ENCODE data around the gene IDI2. TPM values are rescaled to one million over a fixed set of nuclear protein-coding genes. Genes with fewer than 3 reads are reported as not detected.

Gene IDI2
- polyA plus RNA-seq, 3 donors: not detected

- intact Hi-C loops (cut with micrococcal nuclease): no loop called here
- Histone ChIP-seq H3K27me3 (ENCODE audit: control insufficient read depth in 2 of 2, insufficient read depth in 2 of 2, low read length in 2 of 2) (no peaks in the 10 kb centered on the region), H3K4me2 (replicated peaks; ENCODE audit: extremely low read depth, low read length, poor library complexity, severe bottlenecking) (no peak overlapping the region), H3K36me3 (replicated peaks in 1 of 2; ENCODE audit: control insufficient read depth in 1 of 2, insufficient read depth in 2 of 2, low read length in 2 of 2) (peaks cover 0 to 6% of the 10 kb centered on the region in 2 donors), H4K20me1 (ENCODE audit: insufficient read depth, low read length) (no peaks in the 10 kb centered on the region), H3K4me1 (ENCODE audit: control insufficient read depth in 1 of 2, insufficient read depth in 2 of 2, low read length in 2 of 2) (peaks cover 5 to 9% of the 10 kb centered on the region in 2 donors), H2AFZ (ENCODE audit: insufficient read depth, low read depth, low read length, poor library complexity, severe bottlenecking) (no peak overlapping the region), H3K9ac (ENCODE audit: insufficient read depth, low read length, poor library complexity, severe bottlenecking) (no peak overlapping the region), H3K4me3 (replicated peaks in 1 of 3; ENCODE audit: low read depth in 2 of 3, low read length in 3 of 3) (no peak overlapping the region), H3K27ac (ENCODE audit: low read depth in 1 of 2, low read length in 2 of 2) (no peak overlapping the region), H3K9me3 (replicated peaks in 1 of 2; ENCODE audit: control insufficient read depth in 1 of 2, insufficient read depth in 1 of 2, low read length in 2 of 2) (peaks cover 36 to 48% of the 10 kb centered on the region in 2 donors), H3K79me2 (ENCODE audit: insufficient read depth, low read length) (no peaks in the 10 kb centered on the region)
- Mint-ChIP-seq H3K27ac (no peak overlapping the region), H3K9me3 (peaks cover 25 to 46% (median 36%) of the 10 kb centered on the region in 7 donors), H3K27me3 (ENCODE audit: low read depth in 3 of 3) (peaks cover 0 to 2% (median 0%) of the 10 kb centered on the region in 3 donors), H3K4me3 (no peak overlapping the region), H3K36me3 (peaks cover 0 to 17% of the 10 kb centered on the region in 2 donors), H3K4me1 (peaks cover 11% of the 10 kb centered on the region)
- no peak for TF ChIP-seq CTCF (IDR thresholded peaks at IDR 0.05)
- WGBS (ENCODE audit: insufficient coverage): 98% methylated on average over 20 of the region's 22 CpGs
- DNase-seq: no peak
Observed at GRCh38 chr10:976316-976715, 49.3 kb downstream of the IDI2 start.

GRCh38 chr10:974785-975074 is 50.9 kb downstream of the IDI2 start:
- H3K4me3 Mint-ChIP-seq: no peak overlapping the region
- no peak overlapping the region for H3K4me3 ChIP-seq (replicated peaks in 1 of 3; ENCODE audit: low read depth in 2 of 3, low read length in 3 of 3)

More at GRCh38 chr10:974785-975074, 50.9 kb downstream of the IDI2 start:
- Histone ChIP-seq H3K9me3 (replicated peaks in 1 of 2; ENCODE audit: control insufficient read depth in 1 of 2, insufficient read depth in 1 of 2, low read length in 2 of 2) (peaks cover 20 to 33% of the 10 kb centered on the region in 2 donors), H2AFZ (ENCODE audit: insufficient read depth, low read depth, low read length, poor library complexity, severe bottlenecking) (no peak overlapping the region), H4K20me1 (ENCODE audit: insufficient read depth, low read length) (no peaks in the 10 kb centered on the region), H3K4me1 (ENCODE audit: control insufficient read depth in 1 of 2, insufficient read depth in 2 of 2, low read length in 2 of 2) (peaks cover 13 to 20% of the 10 kb centered on the region in 2 donors), H3K4me2 (replicated peaks; ENCODE audit: extremely low read depth, low read length, poor library complexity, severe bottlenecking) (no peak overlapping the region), H3K27me3 (ENCODE audit: control insufficient read depth in 2 of 2, insufficient read depth in 2 of 2, low read length in 2 of 2) (no peaks in the 10 kb centered on the region), H3K79me2 (ENCODE audit: insufficient read depth, low read length) (no peaks in the 10 kb centered on the region), H3K27ac (ENCODE audit: low read depth in 1 of 2, low read length in 2 of 2) (no peak overlapping the region), H3K9ac (ENCODE audit: insufficient read depth, low read length, poor library complexity, severe bottlenecking) (no peak overlapping the region), H3K36me3 (replicated peaks in 1 of 2; ENCODE audit: control insufficient read depth in 1 of 2, insufficient read depth in 2 of 2, low read length in 2 of 2) (peaks cover 0 to 6% of the 10 kb centered on the region in 2 donors)
- H3K27ac Mint-ChIP-seq: peak overlapping the region in 2 of 7 donors; percentile 26 to 79
- no peak for DNase-seq
- H3K4me1 Mint-ChIP-seq: peaks cover 21% of the 10 kb centered on the region
- intact Hi-C loops (cut with micrococcal nuclease): no loop called here
- H3K36me3 Mint-ChIP-seq: peaks cover 0 to 12% of the 10 kb centered on the region in 2 donors
- H3K9me3 Mint-ChIP-seq: peaks cover 12 to 31% (median 22%) of the 10 kb centered on the region in 7 donors
- TF ChIP-seq CTCF (IDR thresholded peaks at IDR 0.05): no peak
- peaks cover under 1 to 2% (median under 1%) of the 10 kb centered on the region in 3 donors for H3K27me3 Mint-ChIP-seq (ENCODE audit: low read depth in 3 of 3)
- WGBS (ENCODE audit: insufficient coverage): 100% methylated on average over 1 of the region's 5 CpGs

Data from CD14-positive monocyte (primary cell).